HL-60 (cell line): Measurements from ENCODE around the gene AIFM3.

Source experiments
- CTCF ChIP-seq: IDR thresholded peaks from one replicate; pipeline ENCODE4 v1.5.1; 2011; ENCODE audit warnings: low read length, control low read depth, inconsistent platforms; ENCODE audit not compliant: insufficient read depth
- POLR2AphosphoS5 ChIP-seq: IDR thresholded peaks from 2 replicates; pipeline ENCODE4 v1.6.1; 2012; ENCODE audit warnings: low read depth
- REST ChIP-seq: IDR thresholded peaks from 2 replicates; pipeline ENCODE4 v1.6.1; 2012; ENCODE audit warnings: low read depth; ENCODE audit not compliant: insufficient replicate concordance
- SPI1 ChIP-seq: IDR thresholded peaks from 2 replicates; pipeline ENCODE4 v1.6.1; 2012; ENCODE audit warnings: low read depth, mild to moderate bottlenecking, borderline replicate concordance

- TF ChIP-seq CTCF (no peak), POLR2AphosphoS5 (no peak), SPI1 (no peak), REST (no peak)
These were observed 20.7 kb upstream of the AIFM3 start for GRCh38 chr22:20946080-20946986.
